Prostate gland (tissue), 2 donors: Measurements from ENCODE around the gene ARFGAP2. TPM values are rescaled to one million over a fixed set of nuclear protein-coding genes. Genes with fewer than 3 reads are reported as not detected.
A peak's percentile ranks its signal among the peaks of the same experiment; 100 is the strongest.

Experiments
- DNase-seq: peaks from one replicate; pipeline ENCODE4 v3.0.0-alpha.2; 2019; ENCODE audit warnings: low spot score
- H3K27ac ChIP-seq, 2 donors: fragments of 200-600 bp; sonication (generic); 2 replicates each; pipeline ENCODE4 v1.5.1; 2017 to 2019
- H3K27me3 ChIP-seq: fragments of 200-600 bp; sonication (generic); replicated peaks from 2 replicates; pipeline ENCODE4 v1.5.1; 2019; ENCODE audit not compliant: insufficient read depth
- H3K36me3 ChIP-seq, 2 donors: fragments of 200-600 bp; sonication (generic); 1 replicate in 1 of 2; 2 replicates in 1 of 2; pipeline versions ENCODE4 v1.5.1 to v1.8.1; 2017 to 2019
- H3K4me1 ChIP-seq: fragments of 200-600 bp; sonication (generic); replicated peaks from 2 replicates; pipeline ENCODE4 v1.5.1; 2019
- H3K4me3 ChIP-seq, 2 donors: fragments of 200-600 bp; sonication (generic); 2 replicates each; pipeline ENCODE4 v1.5.1; 2017 to 2019
- H3K9me3 ChIP-seq: fragments of 200-600 bp; sonication (generic); 2 replicates; pipeline ENCODE4 v1.5.1; 2017
- CTCF ChIP-seq, 4 experiments: fragments of 200-600 bp in 2 of 4; fragments of 450-650 bp in 2 of 4; sonication (generic) in 2 of 4; IDR thresholded peaks; 1 replicate in 3 of 4; 2 replicates in 1 of 4; pipeline ENCODE4 v1.5.1; 2016 to 2019; ENCODE audit warnings: antibody characterized with exemption in 4 of 4, mild to moderate bottlenecking in 2 of 4, moderate library complexity in 2 of 4
- POLR2A ChIP-seq: fragments of 450-650 bp; IDR thresholded peaks from one replicate; pipeline ENCODE4 v1.6.1; 2016; ENCODE audit warnings: antibody characterized with exemption, mild to moderate bottlenecking
- POLR2AphosphoS5 ChIP-seq: sonication (generic); formaldehyde crosslinking; IDR thresholded peaks from one replicate; pipeline ENCODE4 v1.6.1; 2017; ENCODE audit warnings: antibody characterized with exemption
- WGBS: methylation state at CpG from one replicate; pipeline ENCODE4 v1.1.5; 2018; 5-methylcytosine and 5-hydroxymethylcytosine counted together
- intact Hi-C: fragments of 100-400 bp; cut with DNase I; formaldehyde crosslinking; loops from one replicate; pipeline ENCODE4 v1.14.2; 2022
- total RNA-seq, 2 donors: library from RNA; depleted of rRNA; stranded (reverse); fragments of >200 nt; gene quantifications; one replicate each; pipeline ENCODE4 v1.1.0, GENCODE V29; 2016

Gene ARFGAP2
- total RNA-seq, 2 donors from 2014 or later: 111 to 146 TPM

GRCh38 chr11:47155879-47156278, 20.8 kb downstream of the ARFGAP2 start:
- no peaks in the 10 kb centered on the region for H3K9me3 ChIP-seq
- WGBS: 74% methylated on average over 4 of the region's 4 CpGs
- H3K27me3 ChIP-seq: no peaks in the 10 kb centered on the region
- intact Hi-C loops: no loop called here
- no peak overlapping the region for H3K27ac ChIP-seq
- DNase-seq: no peak
- no peaks in the 10 kb centered on the region for H3K4me1 ChIP-seq
- H3K4me3 ChIP-seq: no peak overlapping the region
- H3K36me3 ChIP-seq: no peaks in the 10 kb centered on the region
- TF ChIP-seq CTCF (IDR thresholded peaks at IDR 0.05): no peak
- TF ChIP-seq POLR2A: no peak
- TF ChIP-seq POLR2AphosphoS5: no peak

GRCh38 chr11:47154616-47155570, 21.8 kb downstream of the ARFGAP2 start:
- Histone ChIP-seq H3K27me3 (no peaks in the 10 kb centered on the region), H3K9me3 (no peaks in the 10 kb centered on the region), H3K27ac (no peak overlapping the region), H3K4me1 (no peaks in the 10 kb centered on the region), H3K4me3 (no peak overlapping the region), H3K36me3 (no peaks in the 10 kb centered on the region)
- WGBS: 75% methylated on average over 18 of the region's 18 CpGs
- intact Hi-C loops: no loop called here
- DNase-seq: no peak
- TF ChIP-seq POLR2A (no peak), POLR2AphosphoS5 (no peak), CTCF (IDR thresholded peaks at IDR 0.05) (no peak)

- TF ChIP-seq CTCF (IDR thresholded peaks at IDR 0.05) (peak; percentile 83 to 95 (median 90)), POLR2A (no peak), POLR2AphosphoS5 (peak; percentile 24)
- intact Hi-C loops: loop anchor here (1.0 kb wide), 1 partner anchor 264 kb away; no protein-coding TSS in a partner anchor
- Histone ChIP-seq H3K4me3 (no peak overlapping the region), H3K4me1 (no peaks in the 10 kb centered on the region), H3K9me3 (no peaks in the 10 kb centered on the region), H3K27me3 (no peaks in the 10 kb centered on the region), H3K36me3 (no peaks in the 10 kb centered on the region), H3K27ac (no peak overlapping the region)
- DNase-seq: peak; percentile 60
- WGBS: 42% methylated on average over 11 of the region's 11 CpGs
Observed at GRCh38 chr11:47152953-47153950, 23.4 kb downstream of the ARFGAP2 start.

GRCh38 chr11:47152126-47152952, 24.3 kb downstream of the ARFGAP2 start:
- no peak for DNase-seq
- WGBS: 79% methylated on average over 16 of the region's 16 CpGs

More at GRCh38 chr11:47152126-47152952, 24.3 kb downstream of the ARFGAP2 start:
- no peak overlapping the region for H3K4me3 ChIP-seq
- no peaks in the 10 kb centered on the region for H3K27me3 ChIP-seq
- no peaks in the 10 kb centered on the region for H3K9me3 ChIP-seq
- TF ChIP-seq CTCF (IDR thresholded peaks at IDR 0.05) (no peak), POLR2A (no peak), POLR2AphosphoS5 (no peak)
- no peak overlapping the region for H3K27ac ChIP-seq
- H3K4me1 ChIP-seq: no peaks in the 10 kb centered on the region
- intact Hi-C loops: no loop called here
- H3K36me3 ChIP-seq: no peaks in the 10 kb centered on the region
